GM23338 (cell line): ENCODE measurements around the gene FBRSL1. TPM values are rescaled to one million over a fixed set of nuclear protein-coding genes. Genes with fewer than 3 reads are reported as not detected.

Experiments used
- ATAC-seq: fragments of 200-7000 bp; cut with Tn5 transposase; 3 replicates; pipeline ENCODE4 v1.9.1; 2020
- DNase-seq: peaks from one replicate; pipeline ENCODE4 v3.0.0-alpha.2; 2015; ENCODE audit warnings: low spot score
- H2AFZ ChIP-seq: fragments of 200-600 bp; sonication (generic); 2 replicates; pipeline ENCODE4 v1.8.0; 2016; ENCODE audit warnings: antibody characterized with exemption, mild to moderate bottlenecking, moderate library complexity
- H3F3A ChIP-seq: fragments of 200-600 bp; sonication (generic); replicated peaks from 2 replicates; pipeline ENCODE4 v1.8.0; 2017; ENCODE audit warnings: antibody characterized with exemption, mixed run types, low read depth
- H3K27ac ChIP-seq: fragments of 200-600 bp; sonication (generic); 2 replicates; pipeline ENCODE4 v1.6.1; 2016; ENCODE audit warnings: low read depth
- H3K27me3 ChIP-seq: fragments of 200-600 bp; sonication (generic); 2 replicates; pipeline ENCODE4 v1.8.0; 2016; ENCODE audit warnings: mild to moderate bottlenecking, mixed run types, moderate library complexity; ENCODE audit not compliant: insufficient read depth
- H3K36me3 ChIP-seq: fragments of 200-600 bp; sonication (generic); 2 replicates; pipeline ENCODE4 v1.8.0; 2016; ENCODE audit warnings: mild to moderate bottlenecking; ENCODE audit not compliant: insufficient read depth
- H3K4me1 ChIP-seq: fragments of 200-600 bp; sonication (generic); 2 replicates; pipeline ENCODE4 v1.8.0; 2016; ENCODE audit warnings: mild to moderate bottlenecking, moderate library complexity; ENCODE audit not compliant: insufficient read depth
- H3K4me2 ChIP-seq: fragments of 200-600 bp; sonication (generic); 2 replicates; pipeline ENCODE4 v1.7.1; 2017; ENCODE audit warnings: mixed run types
- H3K4me3 ChIP-seq: fragments of 200-600 bp; sonication (generic); 2 replicates; pipeline ENCODE4 v1.6.1; 2016; ENCODE audit warnings: mixed run types
- H3K79me2 ChIP-seq: fragments of 200-600 bp; sonication (generic); replicated peaks from 2 replicates; pipeline ENCODE4 v1.8.0; 2017; ENCODE audit warnings: mild to moderate bottlenecking; ENCODE audit not compliant: insufficient read depth
- H3K9me2 ChIP-seq: fragments of 200-600 bp; sonication (generic); 2 replicates; pipeline ENCODE4 v1.8.0; 2017; ENCODE audit not compliant: insufficient read depth
- H4K20me1 ChIP-seq: fragments of 200-600 bp; sonication (generic); replicated peaks from 2 replicates; pipeline ENCODE4 v1.8.0; 2017; ENCODE audit warnings: mild to moderate bottlenecking; ENCODE audit not compliant: insufficient read depth
- H3K27ac Mint-ChIP-seq: 2 replicates; pipeline ENCODE4 v1.8.0; 2020; ENCODE audit warnings: inconsistent platforms, mild to moderate bottlenecking, moderate library complexity, mixed read lengths
- H3K27me3 Mint-ChIP-seq: 3 replicates; pipeline ENCODE4 v1.8.0; 2022; ENCODE audit warnings: low read depth, mild to moderate bottlenecking, moderate library complexity, mixed read lengths, inconsistent platforms; ENCODE audit not compliant: insufficient read depth, poor library complexity
- H3K36me3 Mint-ChIP-seq: 3 replicates; pipeline ENCODE4 v1.8.0; 2021; ENCODE audit warnings: low read depth, mild to moderate bottlenecking, inconsistent platforms, moderate library complexity, mixed read lengths
- H3K4me1 Mint-ChIP-seq: 3 replicates; pipeline ENCODE4 v1.8.0; 2020; ENCODE audit warnings: mild to moderate bottlenecking, inconsistent platforms, mixed read lengths
- H3K4me3 Mint-ChIP-seq: 3 replicates; pipeline ENCODE4 v1.8.0; 2021; ENCODE audit warnings: moderate library complexity, mild to moderate bottlenecking, inconsistent platforms, mixed read lengths
- H3K9me3 Mint-ChIP-seq: 3 replicates; pipeline ENCODE4 v1.8.0; 2020; ENCODE audit warnings: moderate library complexity, mild to moderate bottlenecking, inconsistent platforms, mixed read lengths
- CREB1 ChIP-seq: fragments of 250-450 bp; sonication (Bioruptor Pico); IDR thresholded peaks from 2 replicates; pipeline ENCODE4 v1.5.0; 2020; ENCODE audit warnings: low read depth, mild to moderate bottlenecking, moderate library complexity
- JUNB ChIP-seq: IDR thresholded peaks from one replicate; pipeline ENCODE4 v1.6.1; 2016; ENCODE audit warnings: antibody characterized with exemption; ENCODE audit not compliant: unreplicated experiment
- NANOG ChIP-seq: IDR thresholded peaks from 2 replicates; pipeline ENCODE4 v1.6.1; 2016; ENCODE audit warnings: antibody characterized with exemption, borderline replicate concordance
- POLR2AphosphoS5 ChIP-seq: IDR thresholded peaks from 2 replicates; pipeline ENCODE4 v1.6.1; 2016; ENCODE audit warnings: antibody characterized with exemption, low read depth
- ZNF331 ChIP-seq: fragments of 250-450 bp; sonication (Bioruptor Pico); IDR thresholded peaks from 2 replicates; pipeline ENCODE4 v1.5.0; 2020; ENCODE audit warnings: low read depth, mild to moderate bottlenecking, moderate library complexity
- polyA plus RNA-seq: library from polyadenylated mRNA; unstranded; fragments of >200 nt; fragmentation: Nextera tagmentation; extraction: Ambion mirVana; gene quantifications from 2 replicates; pipeline ENCODE4 v1.2.1, GENCODE V29; 2016
- total RNA-seq: library from RNA; depleted of rRNA; stranded (reverse); fragments of >200 nt; shearing (Covaris generic); gene quantifications from 2 replicates; pipeline ENCODE4 v1.2.3, GENCODE V29; 2014
- TF ChIP-seq, protein P1 (sequence below): IDR thresholded peaks from 2 replicates; pipeline ENCODE4 v1.6.1; 2016; ENCODE audit warnings: antibody characterized with exemption
- TF ChIP-seq, protein P2 (sequence below): fragments of 250-450 bp; sonication (Bioruptor Pico); IDR thresholded peaks from 2 replicates; pipeline ENCODE4 v1.5.0; 2020; ENCODE audit warnings: mild to moderate bottlenecking, moderate library complexity
- TF ChIP-seq, protein P3 (sequence below): IDR thresholded peaks from one replicate; pipeline ENCODE4 v1.6.1; 2018; ENCODE audit warnings: antibody characterized with exemption; ENCODE audit not compliant: unreplicated experiment
- TF ChIP-seq, protein P4 (sequence below), 2 experiments: fragments of 200-600 bp in 1 of 2; sonication (generic) in 1 of 2; conservative IDR thresholded peaks; 2 replicates each; pipeline versions ENCODE4 v1.5.1 to v1.6.1; 2016 to 2017; ENCODE audit warnings: antibody characterized with exemption in 2 of 2, low read depth in 2 of 2, mild to moderate bottlenecking in 2 of 2, moderate library complexity in 1 of 2

FBRSL1 gene
- total and polyA plus RNA-seq, 2 experiments from 2014 or later: 37.8 to 89.8 TPM

DNA sequence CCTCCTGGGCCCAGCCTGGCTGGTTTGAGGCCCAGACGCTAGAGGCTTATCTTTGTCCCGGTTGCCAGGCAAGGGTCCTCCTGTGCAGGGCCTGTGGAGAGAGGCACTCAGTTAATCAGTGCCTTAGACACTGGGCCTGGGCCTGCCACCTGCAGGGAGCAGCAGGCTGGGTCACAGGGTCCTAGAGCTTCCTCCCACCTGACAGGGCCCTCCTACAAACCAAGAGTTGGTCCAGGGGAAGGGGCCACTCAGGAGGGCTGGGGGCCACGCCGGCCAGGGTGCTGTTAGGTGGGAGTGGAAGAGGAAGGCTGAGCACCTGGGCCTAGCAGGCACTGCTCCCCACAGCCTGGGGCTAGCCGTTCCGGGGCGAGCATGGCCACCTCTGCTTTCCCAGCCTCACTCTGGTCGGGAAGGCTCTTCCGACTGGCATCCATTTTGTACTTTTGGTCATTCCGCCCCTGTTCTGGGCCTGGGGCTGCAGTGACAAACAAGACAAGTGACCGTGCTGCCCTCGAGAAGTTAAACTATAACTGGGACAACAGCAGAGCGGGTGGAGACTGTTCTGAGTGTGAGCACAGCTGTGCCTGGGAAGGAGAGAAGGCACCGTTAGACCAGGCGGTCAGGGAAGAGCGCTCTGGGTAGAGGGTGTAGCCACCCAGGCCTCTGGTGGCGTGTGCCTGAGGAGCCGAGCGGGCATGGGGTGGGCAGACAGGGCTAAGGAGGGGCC is 27.2 kb downstream of the FBRSL1 start:
- Mint-ChIP-seq H3K9me3 (peaks cover 26% of the 10 kb centered on the region), H3K4me1 (no peaks in the 10 kb centered on the region), H3K36me3 (peaks cover 23% of the 10 kb centered on the region), H3K27me3 (peaks cover 38% of the 10 kb centered on the region), H3K27ac (no peak overlapping the region), H3K4me3 (no peak overlapping the region)
- H3F3A ChIP-seq: no peaks in the 10 kb centered on the region
- H2AFZ ChIP-seq: no peak overlapping the region
- no peaks in the 10 kb centered on the region for H3K9me2 ChIP-seq
- ATAC-seq: no peak
- no peaks in the 10 kb centered on the region for H3K79me2 ChIP-seq
- no peak for TF ChIP-seq CREB1 (CRISPR knock-in tag)
- no peak for TF ChIP-seq POLR2AphosphoS5
- no peak for TF ChIP-seq NANOG
- TF ChIP-seq, protein P1, sequence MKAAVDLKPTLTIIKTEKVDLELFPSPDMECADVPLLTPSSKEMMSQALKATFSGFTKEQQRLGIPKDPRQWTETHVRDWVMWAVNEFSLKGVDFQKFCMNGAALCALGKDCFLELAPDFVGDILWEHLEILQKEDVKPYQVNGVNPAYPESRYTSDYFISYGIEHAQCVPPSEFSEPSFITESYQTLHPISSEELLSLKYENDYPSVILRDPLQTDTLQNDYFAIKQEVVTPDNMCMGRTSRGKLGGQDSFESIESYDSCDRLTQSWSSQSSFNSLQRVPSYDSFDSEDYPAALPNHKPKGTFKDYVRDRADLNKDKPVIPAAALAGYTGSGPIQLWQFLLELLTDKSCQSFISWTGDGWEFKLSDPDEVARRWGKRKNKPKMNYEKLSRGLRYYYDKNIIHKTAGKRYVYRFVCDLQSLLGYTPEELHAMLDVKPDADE: no peak
- TF ChIP-seq, protein P2, sequence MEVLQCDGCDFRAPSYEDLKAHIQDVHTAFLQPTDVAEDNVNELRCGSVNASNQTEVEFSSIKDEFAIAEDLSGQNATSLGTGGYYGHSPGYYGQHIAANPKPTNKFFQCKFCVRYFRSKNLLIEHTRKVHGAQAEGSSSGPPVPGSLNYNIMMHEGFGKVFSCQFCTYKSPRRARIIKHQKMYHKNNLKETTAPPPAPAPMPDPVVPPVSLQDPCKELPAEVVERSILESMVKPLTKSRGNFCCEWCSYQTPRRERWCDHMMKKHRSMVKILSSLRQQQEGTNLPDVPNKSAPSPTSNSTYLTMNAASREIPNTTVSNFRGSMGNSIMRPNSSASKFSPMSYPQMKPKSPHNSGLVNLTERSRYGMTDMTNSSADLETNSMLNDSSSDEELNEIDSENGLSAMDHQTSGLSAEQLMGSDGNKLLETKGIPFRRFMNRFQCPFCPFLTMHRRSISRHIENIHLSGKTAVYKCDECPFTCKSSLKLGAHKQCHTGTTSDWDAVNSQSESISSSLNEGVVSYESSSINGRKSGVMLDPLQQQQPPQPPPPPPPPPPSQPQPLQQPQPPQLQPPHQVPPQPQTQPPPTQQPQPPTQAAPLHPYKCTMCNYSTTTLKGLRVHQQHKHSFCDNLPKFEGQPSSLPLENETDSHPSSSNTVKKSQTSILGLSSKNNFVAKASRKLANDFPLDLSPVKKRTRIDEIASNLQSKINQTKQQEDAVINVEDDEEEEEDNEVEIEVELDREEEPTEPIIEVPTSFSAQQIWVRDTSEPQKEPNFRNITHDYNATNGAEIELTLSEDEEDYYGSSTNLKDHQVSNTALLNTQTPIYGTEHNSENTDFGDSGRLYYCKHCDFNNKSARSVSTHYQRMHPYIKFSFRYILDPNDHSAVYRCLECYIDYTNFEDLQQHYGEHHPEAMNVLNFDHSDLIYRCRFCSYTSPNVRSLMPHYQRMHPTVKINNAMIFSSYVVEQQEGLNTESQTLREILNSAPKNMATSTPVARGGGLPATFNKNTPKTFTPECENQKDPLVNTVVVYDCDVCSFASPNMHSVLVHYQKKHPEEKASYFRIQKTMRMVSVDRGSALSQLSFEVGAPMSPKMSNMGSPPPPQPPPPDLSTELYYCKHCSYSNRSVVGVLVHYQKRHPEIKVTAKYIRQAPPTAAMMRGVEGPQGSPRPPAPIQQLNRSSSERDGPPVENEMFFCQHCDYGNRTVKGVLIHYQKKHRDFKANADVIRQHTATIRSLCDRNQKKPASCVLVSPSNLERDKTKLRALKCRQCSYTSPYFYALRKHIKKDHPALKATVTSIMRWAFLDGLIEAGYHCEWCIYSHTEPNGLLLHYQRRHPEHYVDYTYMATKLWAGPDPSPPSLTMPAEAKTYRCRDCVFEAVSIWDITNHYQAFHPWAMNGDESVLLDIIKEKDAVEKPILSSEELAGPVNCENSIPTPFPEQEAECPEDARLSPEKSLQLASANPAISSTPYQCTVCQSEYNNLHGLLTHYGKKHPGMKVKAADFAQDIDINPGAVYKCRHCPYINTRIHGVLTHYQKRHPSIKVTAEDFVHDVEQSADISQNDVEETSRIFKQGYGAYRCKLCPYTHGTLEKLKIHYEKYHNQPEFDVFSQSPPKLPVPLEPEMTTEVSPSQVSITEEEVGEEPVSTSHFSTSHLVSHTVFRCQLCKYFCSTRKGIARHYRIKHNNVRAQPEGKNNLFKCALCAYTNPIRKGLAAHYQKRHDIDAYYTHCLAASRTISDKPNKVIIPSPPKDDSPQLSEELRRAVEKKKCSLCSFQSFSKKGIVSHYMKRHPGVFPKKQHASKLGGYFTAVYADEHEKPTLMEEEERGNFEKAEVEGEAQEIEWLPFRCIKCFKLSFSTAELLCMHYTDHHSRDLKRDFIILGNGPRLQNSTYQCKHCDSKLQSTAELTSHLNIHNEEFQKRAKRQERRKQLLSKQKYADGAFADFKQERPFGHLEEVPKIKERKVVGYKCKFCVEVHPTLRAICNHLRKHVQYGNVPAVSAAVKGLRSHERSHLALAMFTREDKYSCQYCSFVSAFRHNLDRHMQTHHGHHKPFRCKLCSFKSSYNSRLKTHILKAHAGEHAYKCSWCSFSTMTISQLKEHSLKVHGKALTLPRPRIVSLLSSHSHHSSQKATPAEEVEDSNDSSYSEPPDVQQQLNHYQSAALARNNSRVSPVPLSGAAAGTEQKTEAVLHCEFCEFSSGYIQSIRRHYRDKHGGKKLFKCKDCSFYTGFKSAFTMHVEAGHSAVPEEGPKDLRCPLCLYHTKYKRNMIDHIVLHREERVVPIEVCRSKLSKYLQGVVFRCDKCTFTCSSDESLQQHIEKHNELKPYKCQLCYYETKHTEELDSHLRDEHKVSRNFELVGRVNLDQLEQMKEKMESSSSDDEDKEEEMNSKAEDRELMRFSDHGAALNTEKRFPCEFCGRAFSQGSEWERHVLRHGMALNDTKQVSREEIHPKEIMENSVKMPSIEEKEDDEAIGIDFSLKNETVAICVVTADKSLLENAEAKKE: no peak
- TF ChIP-seq, protein P3, sequence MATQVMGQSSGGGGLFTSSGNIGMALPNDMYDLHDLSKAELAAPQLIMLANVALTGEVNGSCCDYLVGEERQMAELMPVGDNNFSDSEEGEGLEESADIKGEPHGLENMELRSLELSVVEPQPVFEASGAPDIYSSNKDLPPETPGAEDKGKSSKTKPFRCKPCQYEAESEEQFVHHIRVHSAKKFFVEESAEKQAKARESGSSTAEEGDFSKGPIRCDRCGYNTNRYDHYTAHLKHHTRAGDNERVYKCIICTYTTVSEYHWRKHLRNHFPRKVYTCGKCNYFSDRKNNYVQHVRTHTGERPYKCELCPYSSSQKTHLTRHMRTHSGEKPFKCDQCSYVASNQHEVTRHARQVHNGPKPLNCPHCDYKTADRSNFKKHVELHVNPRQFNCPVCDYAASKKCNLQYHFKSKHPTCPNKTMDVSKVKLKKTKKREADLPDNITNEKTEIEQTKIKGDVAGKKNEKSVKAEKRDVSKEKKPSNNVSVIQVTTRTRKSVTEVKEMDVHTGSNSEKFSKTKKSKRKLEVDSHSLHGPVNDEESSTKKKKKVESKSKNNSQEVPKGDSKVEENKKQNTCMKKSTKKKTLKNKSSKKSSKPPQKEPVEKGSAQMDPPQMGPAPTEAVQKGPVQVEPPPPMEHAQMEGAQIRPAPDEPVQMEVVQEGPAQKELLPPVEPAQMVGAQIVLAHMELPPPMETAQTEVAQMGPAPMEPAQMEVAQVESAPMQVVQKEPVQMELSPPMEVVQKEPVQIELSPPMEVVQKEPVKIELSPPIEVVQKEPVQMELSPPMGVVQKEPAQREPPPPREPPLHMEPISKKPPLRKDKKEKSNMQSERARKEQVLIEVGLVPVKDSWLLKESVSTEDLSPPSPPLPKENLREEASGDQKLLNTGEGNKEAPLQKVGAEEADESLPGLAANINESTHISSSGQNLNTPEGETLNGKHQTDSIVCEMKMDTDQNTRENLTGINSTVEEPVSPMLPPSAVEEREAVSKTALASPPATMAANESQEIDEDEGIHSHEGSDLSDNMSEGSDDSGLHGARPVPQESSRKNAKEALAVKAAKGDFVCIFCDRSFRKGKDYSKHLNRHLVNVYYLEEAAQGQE: no peak
- TF ChIP-seq JUNB: no peak
- TF ChIP-seq, protein P4, sequence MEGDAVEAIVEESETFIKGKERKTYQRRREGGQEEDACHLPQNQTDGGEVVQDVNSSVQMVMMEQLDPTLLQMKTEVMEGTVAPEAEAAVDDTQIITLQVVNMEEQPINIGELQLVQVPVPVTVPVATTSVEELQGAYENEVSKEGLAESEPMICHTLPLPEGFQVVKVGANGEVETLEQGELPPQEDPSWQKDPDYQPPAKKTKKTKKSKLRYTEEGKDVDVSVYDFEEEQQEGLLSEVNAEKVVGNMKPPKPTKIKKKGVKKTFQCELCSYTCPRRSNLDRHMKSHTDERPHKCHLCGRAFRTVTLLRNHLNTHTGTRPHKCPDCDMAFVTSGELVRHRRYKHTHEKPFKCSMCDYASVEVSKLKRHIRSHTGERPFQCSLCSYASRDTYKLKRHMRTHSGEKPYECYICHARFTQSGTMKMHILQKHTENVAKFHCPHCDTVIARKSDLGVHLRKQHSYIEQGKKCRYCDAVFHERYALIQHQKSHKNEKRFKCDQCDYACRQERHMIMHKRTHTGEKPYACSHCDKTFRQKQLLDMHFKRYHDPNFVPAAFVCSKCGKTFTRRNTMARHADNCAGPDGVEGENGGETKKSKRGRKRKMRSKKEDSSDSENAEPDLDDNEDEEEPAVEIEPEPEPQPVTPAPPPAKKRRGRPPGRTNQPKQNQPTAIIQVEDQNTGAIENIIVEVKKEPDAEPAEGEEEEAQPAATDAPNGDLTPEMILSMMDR (conservative IDR thresholded peaks at IDR 0.05; ENCODE audit: low read depth in 2 of 2): no peak
- TF ChIP-seq ZNF331 (CRISPR knock-in tag): no peak
- peaks cover 13% of the 10 kb centered on the region; the same call in 1 of the 2 replicates for H3K27me3 ChIP-seq
- H3K36me3 ChIP-seq: no peaks in the 10 kb centered on the region
- H4K20me1 ChIP-seq: no peaks in the 10 kb centered on the region; the same call in 1 of the 2 replicates
- H3K27ac ChIP-seq: no peak overlapping the region
- DNase-seq: no peak
- no peaks in the 10 kb centered on the region for H3K4me1 ChIP-seq
- H3K4me2 ChIP-seq: no peak overlapping the region
- no peak overlapping the region for H3K4me3 ChIP-seq
